BLaER1 (cell line): ENCODE measurements around the gene CLMN.
A peak's percentile ranks its signal among the peaks of the same experiment; 100 is the strongest.

Experiments used
- H3K27ac ChIP-seq: shearing (Covaris generic); formaldehyde crosslinking; 2 replicates; pipeline ENCODE4 v1.8.1; 2022
- H3K27me3 ChIP-seq: shearing (Covaris generic); formaldehyde crosslinking; 2 replicates; pipeline ENCODE4 v1.8.1; 2022
- H3K36me3 ChIP-seq: shearing (Covaris generic); formaldehyde crosslinking; 2 replicates; pipeline ENCODE4 v1.8.1; 2022
- H3K4me1 ChIP-seq: shearing (Covaris generic); formaldehyde crosslinking; 2 replicates; pipeline ENCODE4 v1.8.1; 2022
- H3K4me2 ChIP-seq: shearing (Covaris generic); formaldehyde crosslinking; 2 replicates; pipeline ENCODE4 v1.8.1; 2022
- H3K4me3 ChIP-seq: shearing (Covaris generic); formaldehyde crosslinking; 2 replicates; pipeline ENCODE4 v1.8.1; 2022
- H3K9ac ChIP-seq: shearing (Covaris generic); formaldehyde crosslinking; 2 replicates; pipeline ENCODE4 v1.8.1; 2022
- H3K9me3 ChIP-seq: shearing (Covaris generic); formaldehyde crosslinking; 2 replicates; pipeline ENCODE4 v1.8.1; 2022
- H4K20me1 ChIP-seq: shearing (Covaris generic); formaldehyde crosslinking; 2 replicates; pipeline ENCODE4 v1.8.1; 2022
- Cebpa-rat ChIP-seq: shearing (Covaris generic); IDR thresholded peaks from 2 replicates; pipeline ENCODE4 v1.8.1; 2022

Gene CLMN

GRCh38 chr14:95137804-95138167, 181.9 kb downstream of the CLMN start:
- Histone ChIP-seq H3K4me2 (no peak overlapping the region), H3K27ac (peak overlapping the region; percentile 4; the same call in 1 of the 2 replicates), H3K36me3 (peaks cover 30% of the 10 kb centered on the region), H3K4me3 (no peak overlapping the region), H4K20me1 (peaks cover 74% of the 10 kb centered on the region), H3K9me3 (no peaks in the 10 kb centered on the region), H3K4me1 (peaks cover 48% of the 10 kb centered on the region), H3K9ac (no peak overlapping the region), H3K27me3 (no peaks in the 10 kb centered on the region)
- TF ChIP-seq Cebpa-rat = no peak

- peak overlapping the region; percentile 4; the same call in 1 of the 2 replicates for H3K27ac ChIP-seq
- H3K4me2 ChIP-seq = no peak overlapping the region
- H3K36me3 ChIP-seq = peaks cover 35% of the 10 kb centered on the region
- peaks cover 71% of the 10 kb centered on the region for H4K20me1 ChIP-seq
- TF ChIP-seq Cebpa-rat = no peak
- H3K9me3 ChIP-seq = no peaks in the 10 kb centered on the region
- no peak overlapping the region for H3K9ac ChIP-seq
- no peak overlapping the region for H3K4me3 ChIP-seq
- H3K4me1 ChIP-seq = peaks cover 43% of the 10 kb centered on the region
- H3K27me3 ChIP-seq = no peaks in the 10 kb centered on the region
These were observed 182.4 kb downstream of the CLMN start for GRCh38 chr14:95137164-95137803.

GRCh38 chr14:95136631-95137030, 183.1 kb downstream of the CLMN start:
- Histone ChIP-seq H3K27me3 (no peaks in the 10 kb centered on the region), H4K20me1 (peaks cover 64% of the 10 kb centered on the region), H3K9ac (no peak overlapping the region), H3K4me3 (no peak overlapping the region), H3K4me2 (no peak overlapping the region), H3K36me3 (peaks cover 40% of the 10 kb centered on the region), H3K4me1 (peaks cover 39% of the 10 kb centered on the region), H3K9me3 (no peaks in the 10 kb centered on the region), H3K27ac (no peak overlapping the region)
- TF ChIP-seq Cebpa-rat = no peak

- no peak for TF ChIP-seq Cebpa-rat
- Histone ChIP-seq H3K9me3 (no peaks in the 10 kb centered on the region), H3K4me3 (no peak overlapping the region), H3K9ac (no peak overlapping the region), H3K36me3 (peaks cover 59% of the 10 kb centered on the region), H4K20me1 (peaks cover 54% of the 10 kb centered on the region), H3K27me3 (no peaks in the 10 kb centered on the region), H3K4me2 (no peak overlapping the region), H3K4me1 (peaks cover 32% of the 10 kb centered on the region), H3K27ac (no peak overlapping the region)
These were observed 185.3 kb downstream of the CLMN start for GRCh38 chr14:95134304-95134933.

GRCh38 chr14:95133282-95133681, 186.4 kb downstream of the CLMN start:
- Histone ChIP-seq H3K27me3 (no peaks in the 10 kb centered on the region), H3K4me1 (peaks cover 26% of the 10 kb centered on the region), H3K9ac (no peak overlapping the region), H3K4me3 (no peak overlapping the region), H4K20me1 (peaks cover 48% of the 10 kb centered on the region), H3K36me3 (peaks cover 68% of the 10 kb centered on the region), H3K9me3 (no peaks in the 10 kb centered on the region), H3K4me2 (no peak overlapping the region), H3K27ac (no peak overlapping the region)
- TF ChIP-seq Cebpa-rat = no peak

GRCh38 chr14:95132760-95133159, 186.9 kb downstream of the CLMN start:
- Histone ChIP-seq H3K4me3 (no peak overlapping the region), H3K36me3 (peaks cover 70% of the 10 kb centered on the region), H3K9me3 (no peaks in the 10 kb centered on the region), H3K27ac (no peak overlapping the region), H4K20me1 (peaks cover 44% of the 10 kb centered on the region), H3K27me3 (no peaks in the 10 kb centered on the region), H3K4me1 (peaks cover 23% of the 10 kb centered on the region), H3K4me2 (no peak overlapping the region), H3K9ac (no peak overlapping the region)
- TF ChIP-seq Cebpa-rat = no peak
